ENCODE data around the gene UNK.
"Not testable (repeated sequence)": the region's sequence is repeated elsewhere in the genome, so short reads cannot be mapped to it uniquely, and the experiment has no call there.

UNK gene

GRCh38 chr17:75806822-75807500 is 22.4 kb downstream of the UNK start:
- no peak for DNase-seq (ENCODE audit: low spot score)

DNA sequence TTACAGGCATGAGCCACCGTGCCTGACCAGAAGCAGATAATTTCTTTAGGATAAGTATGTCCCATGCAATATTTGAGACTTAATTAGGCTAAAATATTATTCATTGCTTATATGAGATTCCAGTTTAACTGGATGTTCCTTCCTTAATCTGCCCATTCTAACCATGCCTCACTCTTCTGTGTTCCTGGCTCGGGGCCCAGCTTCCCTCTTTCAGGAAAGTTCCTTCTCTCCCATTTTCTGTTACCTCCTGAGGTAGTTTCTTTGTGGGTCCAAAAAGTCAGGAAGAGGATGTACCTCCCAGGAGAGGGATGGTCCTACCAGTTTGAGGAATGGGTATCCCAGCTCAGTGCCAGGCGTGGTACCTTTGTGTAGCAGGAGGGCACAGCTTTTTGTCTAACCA is 23.3 kb downstream of the UNK start:
- DNase-seq (ENCODE audit: low spot score): no peak

GRCh38 chr17:75808549-75808904 is 23.9 kb downstream of the UNK start:
- DNase-seq (ENCODE audit: low spot score): no peak

- no peak for DNase-seq (ENCODE audit: low spot score)
Measured at GRCh38 chr17:75808905-75809621, 24.5 kb downstream of the UNK start.

DNA sequence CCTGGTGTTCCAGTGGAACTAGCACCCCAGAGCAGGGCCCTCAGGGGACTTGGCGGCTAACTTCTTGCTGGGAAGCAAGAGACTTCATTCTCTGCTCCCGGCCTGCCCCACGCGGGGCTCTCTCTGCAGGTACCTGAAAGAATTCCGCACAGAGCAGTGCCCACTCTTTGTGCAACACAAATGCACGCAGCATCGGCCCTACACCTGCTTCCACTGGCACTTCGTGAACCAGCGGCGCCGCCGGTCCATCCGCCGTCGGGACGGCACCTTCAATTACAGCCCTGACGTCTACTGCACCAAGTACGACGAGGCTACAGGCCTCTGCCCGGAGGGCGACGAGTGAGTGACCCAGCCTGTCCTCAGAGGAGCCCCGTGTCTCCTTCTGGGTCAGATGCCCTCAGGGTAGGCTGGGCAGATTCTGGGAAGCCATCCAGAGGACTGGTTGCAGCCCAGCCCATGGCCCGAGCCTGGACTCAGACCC is 25.1 kb downstream of the UNK start:
- no peak for DNase-seq (ENCODE audit: low spot score)

DNA sequence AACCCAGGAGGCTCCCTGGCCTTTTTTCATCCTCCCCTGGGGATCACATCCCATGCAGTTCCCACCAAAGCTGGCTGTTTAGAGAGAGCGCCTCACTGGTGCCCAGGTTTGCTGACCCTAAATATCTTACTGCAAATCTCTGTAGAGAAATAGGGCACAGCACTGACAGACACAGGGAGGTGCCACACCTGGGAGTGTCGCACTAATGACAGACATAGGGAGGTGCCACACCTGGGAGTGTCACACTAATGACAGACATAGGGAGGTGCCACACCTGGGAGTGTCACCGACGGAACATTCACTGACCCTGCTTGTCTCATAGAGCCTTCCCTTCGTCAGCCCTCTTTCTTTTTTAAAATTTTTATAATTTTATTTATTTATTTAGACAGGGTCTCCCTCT is 25.6 kb downstream of the UNK start:
- DNase-seq (ENCODE audit: low spot score): no peak

DNA sequence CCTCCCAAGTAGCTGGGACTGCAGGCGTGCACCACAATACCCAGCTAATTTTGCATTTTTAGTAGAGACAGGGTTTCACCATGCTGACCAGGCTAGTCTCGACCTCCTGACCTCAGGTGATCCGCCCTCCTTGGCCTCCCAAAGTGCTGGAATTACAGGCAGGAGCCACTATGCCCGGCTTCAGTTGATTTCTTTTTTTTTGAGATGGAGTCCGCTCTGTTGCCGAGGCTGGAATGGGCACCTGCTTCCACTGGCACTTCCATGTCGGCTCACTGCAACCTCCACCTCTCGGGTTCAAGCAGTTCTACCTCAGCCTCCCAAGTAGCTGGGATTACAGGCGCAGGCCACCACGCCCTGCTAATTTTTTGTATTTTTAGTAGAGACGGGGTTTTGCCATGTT is 26.1 kb downstream of the UNK start:
- not testable (repeated sequence) for DNase-seq (ENCODE audit: low spot score)

DNA sequence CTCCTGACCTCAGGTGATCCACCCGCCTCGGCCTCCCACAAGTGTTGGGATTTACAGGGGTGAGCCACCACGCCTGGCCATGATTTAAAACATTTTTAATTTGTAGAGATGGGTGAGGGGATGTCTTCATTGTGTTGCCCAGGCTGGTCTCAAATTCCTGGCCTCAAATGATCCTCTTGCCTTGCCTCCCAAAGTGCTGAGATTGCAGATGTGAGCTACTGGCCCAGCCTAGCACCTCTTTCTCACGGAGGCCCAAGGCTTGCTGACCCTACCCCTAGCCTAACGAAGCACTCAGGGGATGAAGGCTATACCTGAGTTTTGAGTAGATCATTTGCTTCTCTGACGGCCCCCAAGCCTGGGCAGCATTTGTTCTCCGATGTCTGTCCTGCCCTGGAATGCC is 26.6 kb downstream of the UNK start:
- DNase-seq (ENCODE audit: low spot score): no peak

- DNase-seq (ENCODE audit: low spot score): no peak
Measured at GRCh38 chr17:75812096-75813013, 27.7 kb downstream of the UNK start.

- no peak for DNase-seq (ENCODE audit: low spot score)
Measured at GRCh38 chr17:75813081-75814020, 28.7 kb downstream of the UNK start.

GRCh38 chr17:75814021-75814395 is 29.4 kb downstream of the UNK start:
- no peak for DNase-seq (ENCODE audit: low spot score)

GRCh38 chr17:75814900-75815373 is 30.3 kb downstream of the UNK start:
- DNase-seq (ENCODE audit: low spot score): no peak

- DNase-seq (ENCODE audit: low spot score): no peak
Measured at GRCh38 chr17:75815399-75815798, 30.8 kb downstream of the UNK start.

- no peak for DNase-seq (ENCODE audit: low spot score)
Measured at GRCh38 chr17:75816693-75817092, 32.1 kb downstream of the UNK start.

- DNase-seq (ENCODE audit: low spot score): no peak
Measured at GRCh38 chr17:75817571-75817970, 33.0 kb downstream of the UNK start.

GRCh38 chr17:75818326-75818885 is 33.8 kb downstream of the UNK start:
- DNase-seq (ENCODE audit: low spot score): no peak

- DNase-seq (ENCODE audit: low spot score): no peak
Measured at GRCh38 chr17:75819116-75819515, 34.5 kb downstream of the UNK start.

- DNase-seq (ENCODE audit: low spot score): no peak
Measured at GRCh38 chr17:75819678-75820077, 35.1 kb downstream of the UNK start.

GRCh38 chr17:75820094-75821080 is 35.8 kb downstream of the UNK start:
- DNase-seq (ENCODE audit: low spot score): no peak

DNA sequence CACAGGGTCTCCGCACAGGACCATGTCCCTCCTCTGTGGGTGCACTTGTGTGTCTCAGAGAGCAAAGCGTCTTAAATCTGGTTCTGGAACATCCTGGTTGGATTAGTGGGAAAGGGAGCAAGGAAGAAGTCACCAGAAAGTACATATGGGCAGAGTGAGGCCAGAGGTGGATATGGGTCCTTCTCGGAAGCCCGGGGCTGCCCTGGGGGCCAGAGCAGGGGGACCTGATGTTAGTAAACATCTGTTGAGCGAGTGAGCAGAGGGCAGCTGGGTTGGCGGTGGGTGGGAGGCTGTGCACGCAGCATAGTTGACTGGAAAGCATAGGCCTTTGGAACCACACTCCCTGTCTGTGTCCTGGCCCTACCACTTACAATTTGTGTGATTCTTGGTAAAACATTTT is 36.9 kb downstream of the UNK start:
- no peak for DNase-seq (ENCODE audit: low spot score)

Measured in activated CD4-positive, alpha-beta T cell treated with anti-CD3 and anti-CD28 coated beads, Interleukin-2, Interleukin-4, amounts not matched to agents 100 ng/mL and 50 ng/mL, durations not matched to agents 16 hours and 8 hours (primary cell).